GM12872 (cell line): ENCODE measurements around the gene APP.

Experiments
- TF ChIP-seq, protein P1 (sequence below): IDR thresholded peaks from 3 replicates; pipeline ENCODE4 v1.5.1; 2011; ENCODE audit warnings: low read depth, mild to moderate bottlenecking, low read length, moderate library complexity; ENCODE audit not compliant: insufficient read depth

Gene APP

DNA sequence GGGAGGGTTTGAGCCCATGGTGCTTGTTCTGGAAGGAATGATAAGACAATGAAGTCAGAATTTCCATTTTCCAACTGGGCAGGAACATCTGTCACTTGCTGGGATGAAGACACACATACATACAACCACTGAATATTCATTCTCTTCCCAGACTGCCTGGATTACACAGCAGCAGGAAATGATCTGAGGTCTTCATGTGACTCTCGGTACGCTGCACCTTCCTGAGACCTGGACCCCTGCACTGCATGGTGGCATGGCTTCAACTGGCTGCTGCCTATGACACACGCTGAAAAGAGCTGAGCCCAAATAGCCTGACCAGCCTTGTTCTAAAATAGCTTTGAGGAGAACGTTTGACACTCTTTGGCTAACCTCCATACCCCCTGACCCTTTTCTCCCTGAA lies 285.2 kb downstream of the APP start:
- TF ChIP-seq, protein P1, sequence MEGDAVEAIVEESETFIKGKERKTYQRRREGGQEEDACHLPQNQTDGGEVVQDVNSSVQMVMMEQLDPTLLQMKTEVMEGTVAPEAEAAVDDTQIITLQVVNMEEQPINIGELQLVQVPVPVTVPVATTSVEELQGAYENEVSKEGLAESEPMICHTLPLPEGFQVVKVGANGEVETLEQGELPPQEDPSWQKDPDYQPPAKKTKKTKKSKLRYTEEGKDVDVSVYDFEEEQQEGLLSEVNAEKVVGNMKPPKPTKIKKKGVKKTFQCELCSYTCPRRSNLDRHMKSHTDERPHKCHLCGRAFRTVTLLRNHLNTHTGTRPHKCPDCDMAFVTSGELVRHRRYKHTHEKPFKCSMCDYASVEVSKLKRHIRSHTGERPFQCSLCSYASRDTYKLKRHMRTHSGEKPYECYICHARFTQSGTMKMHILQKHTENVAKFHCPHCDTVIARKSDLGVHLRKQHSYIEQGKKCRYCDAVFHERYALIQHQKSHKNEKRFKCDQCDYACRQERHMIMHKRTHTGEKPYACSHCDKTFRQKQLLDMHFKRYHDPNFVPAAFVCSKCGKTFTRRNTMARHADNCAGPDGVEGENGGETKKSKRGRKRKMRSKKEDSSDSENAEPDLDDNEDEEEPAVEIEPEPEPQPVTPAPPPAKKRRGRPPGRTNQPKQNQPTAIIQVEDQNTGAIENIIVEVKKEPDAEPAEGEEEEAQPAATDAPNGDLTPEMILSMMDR: no peak

DNA sequence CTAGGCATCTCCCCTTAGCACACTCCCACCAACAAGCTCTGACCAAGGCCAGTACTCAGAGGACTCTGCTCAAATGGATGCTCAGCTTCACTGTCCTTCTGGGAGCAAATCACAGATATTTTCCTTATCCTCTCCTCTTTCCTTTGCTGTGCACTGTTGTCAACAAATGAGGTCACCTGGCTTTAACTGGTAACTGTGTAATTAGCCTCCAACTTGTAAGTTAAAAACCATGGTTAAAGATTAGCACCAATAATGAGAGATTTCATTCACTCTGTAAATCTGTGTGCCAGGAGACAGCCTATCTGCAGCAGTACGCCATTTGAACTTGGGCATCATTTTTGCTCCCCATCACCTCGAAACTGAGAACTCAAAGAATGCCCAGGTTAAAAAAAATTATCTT lies 286.3 kb downstream of the APP start:
- TF ChIP-seq, protein P1: no peak

DNA sequence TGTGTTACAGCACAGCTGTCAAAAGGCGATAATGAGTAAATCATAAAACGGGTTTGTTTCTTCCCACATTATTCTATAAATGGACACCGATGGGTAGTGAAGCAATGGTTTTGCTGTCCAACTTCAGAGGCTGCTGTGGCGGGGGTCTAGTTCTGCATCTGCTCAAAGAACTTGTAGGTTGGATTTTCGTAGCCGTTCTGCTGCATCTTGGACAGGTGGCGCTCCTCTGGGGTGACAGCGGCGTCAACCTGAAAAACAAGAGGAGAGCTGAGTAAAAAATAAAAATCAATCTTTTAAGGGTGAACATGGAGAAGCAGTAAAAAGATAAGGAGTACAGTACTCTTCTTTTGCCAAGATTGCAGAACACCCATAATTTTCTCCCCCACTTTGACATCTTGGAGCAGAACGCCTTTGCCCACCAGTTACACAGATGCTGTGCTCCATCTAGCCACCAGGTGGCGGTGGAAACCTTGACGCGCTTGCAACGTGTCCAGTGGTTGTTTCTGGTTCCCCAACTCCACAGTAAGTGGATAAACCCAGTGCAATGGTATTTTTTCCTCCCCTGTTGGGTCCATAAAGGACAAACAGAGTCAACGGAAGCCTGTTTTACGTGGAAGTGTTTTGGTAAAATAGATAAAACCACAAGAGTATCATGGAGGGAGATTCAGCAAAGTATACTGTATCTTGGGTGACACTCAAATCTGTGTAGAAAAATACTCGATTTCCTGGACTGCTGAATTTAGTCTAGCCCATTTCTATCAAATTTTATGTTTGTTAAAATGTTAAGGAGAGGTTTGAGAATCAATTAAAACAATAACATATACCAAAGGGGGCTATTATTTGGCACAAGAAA lies 288.8 kb downstream of the APP start:
- TF ChIP-seq, protein P1: peak; percentile 97

DNA sequence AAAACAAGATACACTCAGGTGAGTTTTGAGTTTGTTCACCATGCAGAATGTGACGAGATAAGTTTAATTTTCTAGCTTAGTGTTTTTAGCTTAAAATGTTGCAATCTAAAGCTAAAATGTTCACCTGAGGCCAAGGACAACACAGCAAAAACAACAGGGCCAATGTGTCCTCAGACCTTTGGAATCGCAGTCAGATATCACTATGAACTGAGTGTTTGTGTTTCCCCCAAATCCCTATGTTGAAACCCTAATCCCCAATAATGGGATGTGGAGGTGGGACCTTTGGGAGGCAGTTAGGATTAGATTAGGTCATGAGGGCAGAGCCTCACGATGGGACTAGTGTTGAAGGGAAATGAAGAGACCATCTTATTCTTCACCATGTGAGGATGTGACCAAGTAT lies 291.4 kb downstream of the APP start:
- TF ChIP-seq, protein P1: no peak

DNA sequence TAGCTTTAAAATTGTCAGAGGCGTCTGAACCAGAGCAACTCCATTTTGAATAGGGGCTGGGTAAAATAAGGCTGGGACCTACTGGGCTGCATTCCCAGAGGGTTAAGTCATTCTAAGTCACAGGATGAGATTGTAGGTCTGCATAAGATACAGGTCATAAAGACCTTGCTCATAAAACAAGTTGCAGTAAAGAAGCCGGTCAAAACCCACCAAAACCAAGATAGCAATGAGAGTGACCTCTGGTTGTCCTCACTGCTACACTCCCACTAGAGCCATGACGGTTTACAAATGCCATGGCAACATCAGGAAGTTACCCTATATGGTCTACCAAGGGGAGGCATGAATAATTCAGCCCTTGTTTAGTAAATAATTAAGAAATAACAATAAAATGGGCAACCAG lies 292.2 kb downstream of the APP start:
- TF ChIP-seq, protein P1: no peak

DNA sequence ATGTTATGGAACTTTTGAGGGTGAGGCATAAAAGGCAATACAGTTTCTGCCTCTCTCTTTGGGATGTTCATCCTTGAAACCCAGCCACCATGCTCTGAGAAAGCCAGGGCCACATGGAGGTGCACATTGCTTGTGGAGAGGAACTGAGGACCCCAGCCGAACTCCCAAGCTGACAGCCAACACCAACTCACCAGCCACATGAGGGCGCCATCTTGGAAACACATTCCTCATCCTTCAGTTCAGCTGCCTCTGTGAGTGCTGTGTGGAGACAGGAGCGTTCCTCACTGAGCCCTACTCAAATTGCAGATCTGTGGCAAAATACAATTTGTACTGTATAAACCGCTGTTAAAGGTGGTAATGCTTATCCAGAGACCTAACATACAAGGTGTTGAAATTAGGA lies 298.3 kb downstream of the APP start:
- TF ChIP-seq, protein P1: 0 out of 3 replicates have a peak, but pooled peaks have one; percentile 4

DNA sequence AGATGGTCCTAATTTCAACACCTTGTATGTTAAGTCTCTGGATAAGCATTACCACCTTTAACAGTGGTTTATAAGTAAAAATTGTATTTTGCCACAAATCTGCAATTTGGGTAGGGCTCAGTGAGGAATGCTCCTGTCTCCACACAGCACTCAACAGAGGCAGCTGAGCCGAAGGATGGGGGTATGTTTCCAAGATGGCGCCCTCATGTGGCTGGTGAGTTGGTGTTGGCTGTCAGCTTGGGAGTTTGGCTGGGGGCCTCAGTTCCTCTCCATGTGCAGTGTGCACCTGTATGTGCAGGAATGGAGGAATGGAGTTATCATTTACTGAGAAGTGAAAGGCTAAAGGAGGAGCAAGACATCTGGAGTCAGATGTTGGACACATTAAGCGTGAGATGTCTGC lies 299.0 kb downstream of the APP start:
- TF ChIP-seq, protein P1: no peak

DNA sequence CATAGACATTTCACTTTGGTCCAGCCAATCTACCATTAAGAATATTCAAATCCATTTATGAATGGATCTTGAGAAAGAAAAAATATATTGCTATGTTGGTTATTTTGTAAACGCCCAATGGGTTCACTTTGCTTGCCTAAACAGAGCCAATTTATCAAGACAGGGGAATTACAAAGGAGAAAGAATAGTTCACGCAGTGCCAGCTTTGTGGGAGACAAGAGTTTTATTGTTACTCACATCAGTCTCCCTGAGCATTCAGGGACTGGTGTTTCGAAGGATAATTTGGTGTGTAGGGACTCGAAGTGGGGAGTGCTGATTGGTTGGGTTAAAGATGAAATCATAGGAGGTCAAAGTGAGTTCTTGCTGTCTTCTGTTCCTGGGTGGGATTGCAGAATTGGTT lies 300.5 kb downstream of the APP start:
- TF ChIP-seq, protein P1: no peak
